Aorta (tissue), 5 donors: ENCODE measurements around the gene RBM46. TPM values are rescaled to one million over a fixed set of nuclear protein-coding genes. Genes with fewer than 3 reads are reported as not detected.
"Not testable (repeated sequence)": the region's sequence is repeated elsewhere in the genome, so short reads cannot be mapped to it uniquely, and the experiment has no call there.

Experiments
- ATAC-seq: fragments of 200-7000 bp; cut with Tn5 transposase; one replicate; pipeline ENCODE4 v1.9.1; 2022; ENCODE audit warnings: moderate library complexity; ENCODE audit not compliant: low FRiP score
- DNase-seq, 2 donors: peaks; one replicate each; pipeline ENCODE4 v3.0.0-alpha.2; 2020
- H3K27ac ChIP-seq, 2 donors: one replicate each; pipeline ENCODE4 v1.5.1; 2013; ENCODE audit warnings: low read length in 2 of 2, mild to moderate bottlenecking in 2 of 2, moderate library complexity in 2 of 2, control low read depth in 1 of 2, inconsistent platforms in 1 of 2, low read depth in 1 of 2
- H3K27me3 ChIP-seq, 2 donors: one replicate each; pipeline ENCODE4 v1.6.1; 2013; ENCODE audit warnings: control low read depth in 1 of 2, low read length in 1 of 2, mild to moderate bottlenecking in 1 of 2, moderate library complexity in 1 of 2; ENCODE audit not compliant: insufficient read depth in 2 of 2, control insufficient read depth in 1 of 2
- H3K36me3 ChIP-seq, 2 donors: one replicate each; pipeline ENCODE4 v1.6.1; 2013; ENCODE audit warnings: control low read depth in 1 of 2, low read length in 1 of 2, mild to moderate bottlenecking in 1 of 2; ENCODE audit not compliant: insufficient read depth in 2 of 2, control insufficient read depth in 1 of 2
- H3K4me1 ChIP-seq, 2 donors: one replicate each; pipeline ENCODE4 v1.6.1; 2013; ENCODE audit warnings: low read length in 2 of 2, control low read depth in 1 of 2, mild to moderate bottlenecking in 1 of 2, moderate library complexity in 1 of 2; ENCODE audit not compliant: insufficient read depth in 2 of 2, control insufficient read depth in 1 of 2
- H3K4me3 ChIP-seq, 2 donors: one replicate each; pipeline ENCODE4 v1.5.1; 2013; ENCODE audit warnings: low read length in 2 of 2, control low read depth in 1 of 2, mild to moderate bottlenecking in 1 of 2
- H3K9me3 ChIP-seq: one replicate; pipeline ENCODE4 v1.6.1; 2013; ENCODE audit warnings: mild to moderate bottlenecking, low read length; ENCODE audit not compliant: control insufficient read depth
- WGBS, 2 donors: extraction: QIAGEN DNeasy Blood & Tissue Kit; methylation state at CpG; one replicate each; pipeline ENCODE4 v1.1.7; 2013; 5-methylcytosine and 5-hydroxymethylcytosine counted together
- intact Hi-C, 2 donors: fragments of 100-400 bp; cut with DNase I; formaldehyde crosslinking; loops; one replicate each; pipeline versions ENCODE4 v1.14.2 to v1.15.0; 2022
- polyA plus RNA-seq, 2 donors: library from polyadenylated mRNA; stranded (reverse); fragments of 200-250 nt; gene quantifications; one replicate each; pipeline ENCODE4 v1.2.3, GENCODE V29; 2013
- total RNA-seq, 2 donors: library from RNA; stranded (reverse); fragmentation: NEBNext Ultra II Directional; extraction: Animal tissue kit (Norgen Biotek cat#: 25700); gene quantifications; one replicate each; pipeline ENCODE4 v1.2.1, GENCODE V29; 2021
- donor health status: healthy with polysubstance abuse.
- donor health status: Bipolar disorder and iron deficiency.
- donor health status: DM: no; HTN: no; CAD: no.
- donor health status: DM: no; HTN: no; CAD: no.
- donor health status: DM: yes; HTN: yes; CAD: no.

Gene RBM46
- total and polyA plus RNA-seq, 4 donors: not detected

DNA sequence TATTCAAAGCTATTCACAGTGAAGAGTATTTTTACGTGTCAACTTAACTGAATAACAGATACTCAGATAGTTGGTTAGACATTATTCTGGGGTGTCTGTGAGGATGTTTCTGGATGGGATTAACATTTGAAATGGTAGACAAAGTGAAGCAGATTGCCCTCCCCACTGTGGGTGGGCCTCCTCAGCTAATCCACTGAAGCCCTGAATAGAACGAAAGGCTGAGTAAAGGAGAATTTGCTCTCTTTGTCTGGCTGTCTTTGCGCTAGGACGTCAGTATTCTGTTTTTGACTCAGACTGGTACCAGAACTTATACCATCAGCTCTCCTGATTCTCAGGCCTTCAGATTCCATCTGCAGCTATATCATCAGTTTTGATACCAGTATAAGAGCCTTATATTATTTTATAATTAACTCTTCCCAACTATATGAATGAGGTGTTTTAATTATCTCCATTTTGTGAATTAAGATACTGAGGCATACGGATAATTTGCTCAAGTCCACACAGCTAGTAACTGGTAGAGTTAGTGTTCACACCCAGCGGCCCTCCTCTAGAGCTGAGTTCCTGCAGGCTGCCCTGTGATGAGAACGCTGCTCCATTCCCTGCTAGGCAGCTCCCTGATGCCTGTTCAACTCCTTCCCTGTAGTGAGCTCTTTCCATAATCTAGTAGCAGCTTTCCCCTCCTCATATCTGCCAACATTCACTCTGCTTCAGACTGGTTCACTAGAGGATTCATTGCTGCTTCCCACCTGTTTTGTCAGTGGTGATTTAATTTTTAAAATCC is 87.5 kb downstream of the RBM46 start:
- Histone ChIP-seq H3K9me3 (peaks cover 2% of the 10 kb centered on the region), H3K4me1 (no peaks in the 10 kb centered on the region), H3K27me3 (no peaks in the 10 kb centered on the region), H3K36me3 (no peaks in the 10 kb centered on the region), H3K4me3 (no peak overlapping the region), H3K27ac (no peak overlapping the region)
- WGBS, 2 donors: 54 to 70% methylated on average over 7 of the region's 7 CpGs
- intact Hi-C loops: no loop called here
- ATAC-seq (no peak), DNase-seq (no peak)

DNA sequence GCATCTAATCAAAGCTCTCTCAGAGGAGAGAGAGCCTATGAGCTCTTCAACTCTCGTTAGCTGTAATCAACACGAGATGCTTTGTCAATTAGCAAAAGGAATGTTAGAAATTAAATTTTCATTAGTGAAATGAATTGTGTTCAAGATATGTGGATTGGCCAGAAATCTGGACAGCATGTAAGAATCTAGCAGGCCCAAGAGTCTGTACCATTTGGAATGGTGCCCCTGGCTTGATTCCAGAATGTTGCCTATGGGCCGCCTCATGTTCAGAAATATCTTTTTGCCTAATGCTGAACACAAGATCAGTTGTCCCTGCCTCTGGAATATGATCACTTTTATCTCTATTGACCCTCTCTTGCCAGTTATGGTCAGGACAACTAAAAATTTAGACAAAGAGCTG is 88.2 kb downstream of the RBM46 start:
- Histone ChIP-seq H3K4me1 (no peaks in the 10 kb centered on the region), H3K27ac (no peak overlapping the region), H3K27me3 (no peaks in the 10 kb centered on the region), H3K36me3 (no peaks in the 10 kb centered on the region), H3K9me3 (no peaks in the 10 kb centered on the region), H3K4me3 (no peak overlapping the region)
- no peak for ATAC-seq
- 54 to 66% methylated on average over 3 of the region's 3 CpGs for WGBS, 2 donors
- DNase-seq: no peak
- intact Hi-C loops: no loop called here

- intact Hi-C loops: no loop called here
- Histone ChIP-seq H3K27ac (no peak overlapping the region), H3K4me3 (no peak overlapping the region), H3K9me3 (no peaks in the 10 kb centered on the region), H3K36me3 (no peaks in the 10 kb centered on the region), H3K27me3 (no peaks in the 10 kb centered on the region), H3K4me1 (no peaks in the 10 kb centered on the region)
- DNase-seq (no peak), ATAC-seq (no peak)
Observed at GRCh38 chr4:154872198-154872597, 91.1 kb downstream of the RBM46 start.

GRCh38 chr4:154874049-154874448 is 93.0 kb downstream of the RBM46 start:
- H3K9me3 ChIP-seq, H3K4me3 ChIP-seq, H3K27ac ChIP-seq, H3K27me3 ChIP-seq, ATAC-seq, intact Hi-C loops, H3K36me3 ChIP-seq, H3K4me1 ChIP-seq, DNase-seq: not testable (repeated sequence)
- 72 to 74% methylated on average over 4 of the region's 4 CpGs for WGBS, 2 donors

GRCh38 chr4:154877110-154877760 is 96.2 kb downstream of the RBM46 start:
- no peaks in the 10 kb centered on the region for H3K4me1 ChIP-seq
- DNase-seq (no peak), ATAC-seq (no peak)
- H3K9me3 ChIP-seq: no peaks in the 10 kb centered on the region
- 51 to 55% methylated on average over 8 of the region's 8 CpGs for WGBS, 2 donors
- intact Hi-C loops: no loop called here
- no peaks in the 10 kb centered on the region for H3K36me3 ChIP-seq
- no peak overlapping the region for H3K27ac ChIP-seq
- H3K4me3 ChIP-seq: no peak overlapping the region
- H3K27me3 ChIP-seq: no peaks in the 10 kb centered on the region

Other genes with a start within 250 kb of the RBM46 start
- 10 to 100 TPM; 59.0 to 61.6 TPM for gene PLRG1, start 230.9 kb upstream of the RBM46 start, total RNA-seq
- 10 to 100 TPM; 21.7 to 46.3 TPM for gene PLRG1, start 230.9 kb upstream of the RBM46 start, polyA plus RNA-seq
- not detected for gene FGB, start 218.3 kb upstream of the RBM46 start, total RNA-seq
- 1 to 10 TPM in 1 of 2 donors, not detected in 1; 1.9 TPM for gene FGB, start 218.3 kb upstream of the RBM46 start, polyA plus RNA-seq
- gene FGA, start 190.5 kb upstream of the RBM46 start, total RNA-seq: not detected
- gene FGA, start 190.5 kb upstream of the RBM46 start, polyA plus RNA-seq: 1 to 10 TPM in 1 of 2 donors, not detected in 1; 1.8 TPM
- gene FGG, start 168.6 kb upstream of the RBM46 start, total RNA-seq: under 1 TPM in 1 of 2 donors, not detected in 1; 0.87 TPM
- gene FGG, start 168.6 kb upstream of the RBM46 start, polyA plus RNA-seq: 1 to 10 TPM in 1 of 2 donors, not detected in 1; 2.0 TPM
- gene LRAT, start 37.3 kb upstream of the RBM46 start, total RNA-seq: under 1 TPM in 1 of 2 donors, not detected in 1; 0.27 TPM
- gene LRAT, start 37.3 kb upstream of the RBM46 start, polyA plus RNA-seq: under 1 TPM in 1 of 2 donors, not detected in 1; 0.50 TPM